Caco-2 (cell line): ENCODE results near the gene COL26A1. TPM values are rescaled to one million over a fixed set of nuclear protein-coding genes. Genes with fewer than 3 reads are reported as not detected.
"Not testable (repeated sequence)": the region's sequence is repeated elsewhere in the genome, so short reads cannot be mapped to it uniquely, and the experiment has no call there.

Source experiments
- BruUV-seq: library from RNA; stranded (reverse); fragments of 400-500 nt; replicated peaks from 2 replicates; lab custom pipeline; 2021; lab: Mats Ljungman, UMichigan
- CTCF ChIA-PET: fragments of 300-600 bp; sonication (Branson Sonifier 250); formaldehyde crosslinking; loops from one replicate; lab custom pipeline; 2022; ENCODE audit warnings: antibody characterized with exemption; lab: Charles Lee
- POLR2A ChIA-PET: fragments of 300-600 bp; sonication (Branson Sonifier 250); formaldehyde crosslinking; loops from one replicate; lab custom pipeline; 2022; ENCODE audit warnings: antibody characterized with exemption; lab: Charles Lee
- DNase-seq, 2 experiments: peaks; one replicate each; pipeline versions ENCODE4 v3.0.0 to v3.0.0-alpha.2; 2020 to 2022
- H3K27me3 ChIP-seq: replicated peaks from 2 replicates; pipeline ENCODE4 v1.6.0; 2011; ENCODE audit warnings: low read length; ENCODE audit not compliant: control insufficient read depth, insufficient read depth
- H3K36me3 ChIP-seq: 2 replicates; pipeline ENCODE4 v1.5.1; 2011; ENCODE audit warnings: low read length; ENCODE audit not compliant: control insufficient read depth, insufficient read depth
- H3K4me1 ChIP-seq: fragments of 250-450 bp; sonication (Bioruptor Pico); 2 replicates; pipeline ENCODE4 v1.5.1; 2020; ENCODE audit warnings: mild to moderate bottlenecking
- H3K4me3 ChIP-seq: 2 replicates; pipeline ENCODE4 v1.5.1; 2011; ENCODE audit warnings: low read depth, mild to moderate bottlenecking, control low read depth, low read length
- H3K9me3 ChIP-seq: fragments of 250-450 bp; sonication (Bioruptor Pico); 2 replicates; pipeline ENCODE4 v1.5.1; 2020; ENCODE audit warnings: mild to moderate bottlenecking, moderate library complexity
- H3K27ac Mint-ChIP-seq: one replicate; pipeline ENCODE4 v1.8.0; 2022; ENCODE audit warnings: mixed read lengths; ENCODE audit not compliant: unreplicated experiment
- H3K27me3 Mint-ChIP-seq: one replicate; pipeline ENCODE4 v1.8.0; 2022; ENCODE audit warnings: mixed read lengths; ENCODE audit not compliant: insufficient read depth, unreplicated experiment
- H3K36me3 Mint-ChIP-seq: one replicate; pipeline ENCODE4 v1.8.0; 2022; ENCODE audit warnings: mild to moderate bottlenecking, mixed read lengths; ENCODE audit not compliant: insufficient read depth, unreplicated experiment
- H3K4me1 Mint-ChIP-seq: one replicate; pipeline ENCODE4 v1.8.0; 2022; ENCODE audit warnings: low read depth, mixed read lengths; ENCODE audit not compliant: unreplicated experiment
- H3K4me3 Mint-ChIP-seq: one replicate; pipeline ENCODE4 v1.8.0; 2022; ENCODE audit warnings: mild to moderate bottlenecking, moderate library complexity, mixed read lengths; ENCODE audit not compliant: unreplicated experiment
- H3K9me3 Mint-ChIP-seq: one replicate; pipeline ENCODE4 v1.8.0; 2022; ENCODE audit warnings: mixed read lengths; ENCODE audit not compliant: unreplicated experiment
- intact Hi-C: fragments of 100-400 bp; cut with micrococcal nuclease; formaldehyde crosslinking; loops from one replicate; pipeline ENCODE4 v1.10.0; 2022; ENCODE audit not compliant: unreplicated experiment
- total RNA-seq: library from RNA; stranded (reverse); gene quantifications from 2 replicates; pipeline ENCODE4 v1.2.3, GENCODE V29; 2022
- TF ChIP-seq, protein P1 (sequence below), 2 experiments: fragments of 200-600 bp in 1 of 2; IDR thresholded peaks; 1 replicate in 1 of 2; 2 replicates in 1 of 2; pipeline versions ENCODE4 v1.5.1 to v1.8.0; 2011 to 2022; ENCODE audit warnings: antibody characterized with exemption in 1 of 2, control low read depth in 1 of 2, inconsistent platforms in 1 of 2, low read depth in 1 of 2, low read length in 1 of 2, mild to moderate bottlenecking in 1 of 2, moderate library complexity in 1 of 2; ENCODE audit not compliant: insufficient read depth in 1 of 2, severe bottlenecking in 1 of 2, unreplicated experiment in 1 of 2

The COL26A1 gene
- total RNA-seq, 1 experiment from 2014 or later, result 23.3 TPM

DNA sequence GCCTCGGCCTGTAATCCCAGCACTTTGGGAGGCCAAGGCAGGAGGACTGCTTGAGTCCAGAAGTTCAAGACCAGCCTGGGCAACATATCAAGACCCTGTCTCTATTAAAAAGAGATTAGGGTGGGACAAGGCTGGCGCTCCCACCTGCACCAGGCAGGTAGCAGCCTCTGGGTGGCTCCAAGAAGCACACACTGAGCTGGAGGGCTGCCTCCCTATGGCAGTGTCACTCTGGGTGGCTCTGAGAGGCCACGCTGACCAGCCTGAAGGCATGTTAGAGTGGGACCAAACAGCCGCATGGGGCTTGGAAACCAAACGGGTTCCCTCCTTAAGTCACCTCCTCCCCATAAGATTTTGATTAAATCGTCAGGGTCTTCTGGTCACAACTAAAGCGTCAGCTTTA is 19.8 kb upstream of the COL26A1 start:
- CTCF ChIA-PET, result no interaction called here
- POLR2A ChIA-PET, result no interaction called here
- no peak overlapping the region for H3K27ac Mint-ChIP-seq

DNA sequence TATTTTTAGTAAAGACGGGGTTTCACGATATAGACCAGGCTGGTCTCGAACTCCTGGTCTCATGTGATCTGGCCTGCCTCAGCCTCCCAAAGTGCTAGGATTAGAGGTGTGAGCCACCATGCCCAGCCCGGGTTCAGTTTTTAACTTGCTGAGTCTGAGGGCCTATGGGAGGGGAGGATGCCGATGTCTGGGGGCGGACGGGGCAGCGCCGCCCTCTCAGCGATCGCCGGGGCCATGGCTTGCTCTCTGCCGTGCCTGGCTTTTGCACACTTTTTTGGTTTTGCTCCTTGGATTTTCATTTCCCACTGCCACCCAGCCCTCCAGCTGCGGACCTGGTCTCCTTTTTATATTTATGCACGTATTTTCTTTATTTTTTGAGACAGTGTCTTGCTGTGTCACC is 15.2 kb upstream of the COL26A1 start:
- Histone ChIP-seq H3K27me3 (no peaks in the 10 kb centered on the region), H3K9me3 (no peaks in the 10 kb centered on the region), H3K4me1 (peaks cover 6% of the 10 kb centered on the region; the same call in 1 of the 2 replicates), H3K4me3 (no peak overlapping the region), H3K36me3 (no peaks in the 10 kb centered on the region)
- H3K9me3 Mint-ChIP-seq, result peaks cover 14% of the 10 kb centered on the region
- intact Hi-C loops, result no loop called here
- H3K27me3 Mint-ChIP-seq, result no peaks in the 10 kb centered on the region
- ChIA-PET POLR2A (no interaction called here), CTCF (interaction anchor here (0.9 kb wide), 1 partner anchor 25 kb away, joined by 3 read pairs; no protein-coding TSS in a partner anchor)
- H3K36me3 Mint-ChIP-seq, result peaks cover 7% of the 10 kb centered on the region
- H3K4me1 Mint-ChIP-seq, result peaks cover 9% of the 10 kb centered on the region
- H3K27ac Mint-ChIP-seq, result no peak overlapping the region
- no TSS peak for BruUV-seq
- no peak for DNase-seq
- TF ChIP-seq, protein P1, sequence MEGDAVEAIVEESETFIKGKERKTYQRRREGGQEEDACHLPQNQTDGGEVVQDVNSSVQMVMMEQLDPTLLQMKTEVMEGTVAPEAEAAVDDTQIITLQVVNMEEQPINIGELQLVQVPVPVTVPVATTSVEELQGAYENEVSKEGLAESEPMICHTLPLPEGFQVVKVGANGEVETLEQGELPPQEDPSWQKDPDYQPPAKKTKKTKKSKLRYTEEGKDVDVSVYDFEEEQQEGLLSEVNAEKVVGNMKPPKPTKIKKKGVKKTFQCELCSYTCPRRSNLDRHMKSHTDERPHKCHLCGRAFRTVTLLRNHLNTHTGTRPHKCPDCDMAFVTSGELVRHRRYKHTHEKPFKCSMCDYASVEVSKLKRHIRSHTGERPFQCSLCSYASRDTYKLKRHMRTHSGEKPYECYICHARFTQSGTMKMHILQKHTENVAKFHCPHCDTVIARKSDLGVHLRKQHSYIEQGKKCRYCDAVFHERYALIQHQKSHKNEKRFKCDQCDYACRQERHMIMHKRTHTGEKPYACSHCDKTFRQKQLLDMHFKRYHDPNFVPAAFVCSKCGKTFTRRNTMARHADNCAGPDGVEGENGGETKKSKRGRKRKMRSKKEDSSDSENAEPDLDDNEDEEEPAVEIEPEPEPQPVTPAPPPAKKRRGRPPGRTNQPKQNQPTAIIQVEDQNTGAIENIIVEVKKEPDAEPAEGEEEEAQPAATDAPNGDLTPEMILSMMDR (IDR thresholded peaks at IDR 0.05; ENCODE audit: insufficient read depth in 1 of 2, low read depth in 1 of 2, low read length in 1 of 2, severe bottlenecking in 1 of 2, unreplicated experiment in 1 of 2), result no peak
- no peak overlapping the region for H3K4me3 Mint-ChIP-seq

More for the DNA sequence above, 19.8 kb upstream of the COL26A1 start:
- H3K36me3 ChIP-seq, result no peaks in the 10 kb centered on the region
- no peak overlapping the region for H3K4me3 ChIP-seq
- no peak for DNase-seq
- Mint-ChIP-seq H3K27me3 (no peaks in the 10 kb centered on the region), H3K4me3 (no peak overlapping the region), H3K9me3 (no peaks in the 10 kb centered on the region), H3K36me3 (no peaks in the 10 kb centered on the region), H3K4me1 (no peaks in the 10 kb centered on the region)
- intact Hi-C loops, result no loop called here
- H3K4me1 ChIP-seq, result no peaks in the 10 kb centered on the region
- H3K9me3 ChIP-seq, result no peaks in the 10 kb centered on the region
- no TSS peak for BruUV-seq
- H3K27me3 ChIP-seq, result no peaks in the 10 kb centered on the region
- TF ChIP-seq, protein P1 (IDR thresholded peaks at IDR 0.05; ENCODE audit: insufficient read depth in 1 of 2, low read depth in 1 of 2, low read length in 1 of 2, severe bottlenecking in 1 of 2, unreplicated experiment in 1 of 2), result no peak

DNA sequence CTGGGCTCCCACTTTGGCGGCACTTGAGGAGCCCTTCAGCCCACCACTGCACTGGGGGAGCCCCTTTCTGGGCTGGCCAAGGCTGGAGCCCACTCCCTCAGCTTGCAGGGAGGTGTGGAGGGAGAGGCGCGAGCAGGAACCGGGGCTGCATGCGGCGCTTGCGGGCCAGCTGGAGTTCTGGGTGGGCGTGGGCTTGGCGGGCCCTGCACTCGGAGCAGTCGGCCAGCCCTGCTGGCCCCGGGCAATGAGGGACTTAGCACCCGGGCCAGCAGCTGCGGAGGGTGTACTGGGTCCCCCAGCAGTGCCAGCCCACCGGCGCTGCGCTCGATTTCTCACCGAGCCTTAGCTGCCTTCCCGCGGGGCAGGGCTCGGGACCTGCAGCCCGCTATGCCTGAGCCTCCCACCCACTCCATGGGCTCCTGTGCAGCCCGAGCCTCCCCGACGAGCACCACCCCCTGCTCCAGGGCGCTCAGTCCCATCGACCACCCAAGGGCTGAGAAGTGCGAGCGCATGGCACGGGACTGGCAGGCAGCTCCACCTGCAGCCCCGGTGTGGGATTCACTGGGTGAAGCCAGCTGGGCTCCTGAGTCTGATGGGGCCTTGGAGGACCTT is 14.1 kb upstream of the COL26A1 start:
- H3K4me3 ChIP-seq, H3K9me3 ChIP-seq, POLR2A ChIA-PET, H3K4me3 Mint-ChIP-seq, BruUV-seq, H3K36me3 ChIP-seq, H3K36me3 Mint-ChIP-seq, H3K27ac Mint-ChIP-seq, H3K27me3 Mint-ChIP-seq, intact Hi-C loops, H3K27me3 ChIP-seq, DNase-seq: not testable (repeated sequence)
- peaks cover 14% of the 10 kb centered on the region for H3K9me3 Mint-ChIP-seq
- peaks cover 12% of the 10 kb centered on the region for H3K4me1 ChIP-seq
- CTCF ChIA-PET, result interaction anchor here (0.6 to 1.3 kb wide), 4 partner anchors 12 to 104 kb away, joined by 3 to 4 read pairs (median 4); partner anchors contain the start of gene IFT22
- H3K4me1 Mint-ChIP-seq, result peaks cover 15% of the 10 kb centered on the region

DNA sequence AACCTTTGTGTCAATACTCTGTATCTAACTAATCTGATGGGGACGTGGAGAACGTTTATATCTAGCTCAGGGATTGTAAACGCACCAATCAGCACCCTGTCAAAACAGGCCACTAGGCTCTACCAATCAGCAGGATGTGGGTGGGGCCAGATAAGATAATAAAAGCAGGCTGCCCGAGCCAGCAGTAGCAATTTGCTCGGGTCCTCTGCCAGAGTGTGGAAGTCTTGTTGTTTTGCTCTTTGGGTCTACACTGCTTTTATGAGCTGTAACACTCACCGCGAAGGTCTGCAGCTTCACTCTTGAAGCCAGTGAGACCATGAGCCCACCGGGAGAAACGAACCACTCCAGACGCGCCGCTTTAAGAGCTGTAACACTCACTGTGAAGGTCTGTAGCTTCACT is 13.4 kb upstream of the COL26A1 start:
- intact Hi-C loops, H3K4me3 ChIP-seq, POLR2A ChIA-PET, H3K9me3 ChIP-seq, H3K27ac Mint-ChIP-seq, BruUV-seq, H3K4me3 Mint-ChIP-seq, H3K27me3 Mint-ChIP-seq, DNase-seq, H3K36me3 ChIP-seq, H3K27me3 ChIP-seq, H3K36me3 Mint-ChIP-seq: not testable (repeated sequence)
- H3K4me1 Mint-ChIP-seq, result peaks cover 15% of the 10 kb centered on the region
- CTCF ChIA-PET, result interaction anchor here (1.2 to 1.3 kb wide), 2 partner anchors 27 to 105 kb away, joined by 3 to 4 read pairs; partner anchors contain the start of gene IFT22
- H3K4me1 ChIP-seq, result peaks cover 12% of the 10 kb centered on the region
- peaks cover 14% of the 10 kb centered on the region for H3K9me3 Mint-ChIP-seq
